Measurements from ENCODE around the gene DOCK11.

The DOCK11 gene

GRCh38 chrX:118652717-118653116 is 157.1 kb downstream of the DOCK11 start:
- DNase-seq (ENCODE audit: low read depth) = no peak
- TF ChIP-seq, protein P1, sequence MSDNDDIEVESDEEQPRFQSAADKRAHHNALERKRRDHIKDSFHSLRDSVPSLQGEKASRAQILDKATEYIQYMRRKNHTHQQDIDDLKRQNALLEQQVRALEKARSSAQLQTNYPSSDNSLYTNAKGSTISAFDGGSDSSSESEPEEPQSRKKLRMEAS (IDR thresholded peaks at IDR 0.05; ENCODE audit: low read depth, low read length) = no peak
- no peak for TF ChIP-seq POLR2A (IDR thresholded peaks at IDR 0.05; ENCODE audit: extremely low read depth, insufficient read length)
- TF ChIP-seq, protein P2, sequence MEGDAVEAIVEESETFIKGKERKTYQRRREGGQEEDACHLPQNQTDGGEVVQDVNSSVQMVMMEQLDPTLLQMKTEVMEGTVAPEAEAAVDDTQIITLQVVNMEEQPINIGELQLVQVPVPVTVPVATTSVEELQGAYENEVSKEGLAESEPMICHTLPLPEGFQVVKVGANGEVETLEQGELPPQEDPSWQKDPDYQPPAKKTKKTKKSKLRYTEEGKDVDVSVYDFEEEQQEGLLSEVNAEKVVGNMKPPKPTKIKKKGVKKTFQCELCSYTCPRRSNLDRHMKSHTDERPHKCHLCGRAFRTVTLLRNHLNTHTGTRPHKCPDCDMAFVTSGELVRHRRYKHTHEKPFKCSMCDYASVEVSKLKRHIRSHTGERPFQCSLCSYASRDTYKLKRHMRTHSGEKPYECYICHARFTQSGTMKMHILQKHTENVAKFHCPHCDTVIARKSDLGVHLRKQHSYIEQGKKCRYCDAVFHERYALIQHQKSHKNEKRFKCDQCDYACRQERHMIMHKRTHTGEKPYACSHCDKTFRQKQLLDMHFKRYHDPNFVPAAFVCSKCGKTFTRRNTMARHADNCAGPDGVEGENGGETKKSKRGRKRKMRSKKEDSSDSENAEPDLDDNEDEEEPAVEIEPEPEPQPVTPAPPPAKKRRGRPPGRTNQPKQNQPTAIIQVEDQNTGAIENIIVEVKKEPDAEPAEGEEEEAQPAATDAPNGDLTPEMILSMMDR (IDR thresholded peaks at IDR 0.05; ENCODE audit: low read depth, low read length) = no peak
- no peak for TF ChIP-seq MYC (IDR thresholded peaks at IDR 0.05; ENCODE audit: low read depth, low read length)
- H3K4me3 ChIP-seq (ENCODE audit: low read depth, low read length) = no peak overlapping the region

DNA sequence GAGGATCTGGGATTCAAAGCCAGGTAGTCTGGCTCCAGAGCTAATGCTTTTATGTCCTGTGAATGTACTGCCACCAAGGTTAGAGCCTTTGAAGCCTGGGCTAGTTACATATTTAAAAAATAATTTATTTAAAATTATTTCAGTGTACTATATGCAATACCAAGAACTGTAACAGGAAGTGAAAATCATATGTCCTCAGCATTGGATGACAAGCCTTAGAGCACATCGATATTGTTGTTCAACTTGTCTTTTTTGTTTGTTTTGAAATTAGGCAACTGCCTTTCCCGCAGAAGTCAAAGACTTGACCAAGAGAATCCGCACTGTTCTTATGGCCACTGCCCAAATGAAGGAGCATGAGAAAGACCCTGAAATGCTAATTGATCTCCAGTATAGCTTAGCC is 158.7 kb downstream of the DOCK11 start:
- DNase-seq (ENCODE audit: low read depth) = no peak
- TF ChIP-seq MYC (IDR thresholded peaks at IDR 0.05; ENCODE audit: low read depth, low read length) (no peak), POLR2A (IDR thresholded peaks at IDR 0.05; ENCODE audit: extremely low read depth, insufficient read length) (no peak)
- TF ChIP-seq, protein P2 (IDR thresholded peaks at IDR 0.05; ENCODE audit: low read depth, low read length) = no peak
- TF ChIP-seq, protein P1 (IDR thresholded peaks at IDR 0.05; ENCODE audit: low read depth, low read length) = no peak

DNA sequence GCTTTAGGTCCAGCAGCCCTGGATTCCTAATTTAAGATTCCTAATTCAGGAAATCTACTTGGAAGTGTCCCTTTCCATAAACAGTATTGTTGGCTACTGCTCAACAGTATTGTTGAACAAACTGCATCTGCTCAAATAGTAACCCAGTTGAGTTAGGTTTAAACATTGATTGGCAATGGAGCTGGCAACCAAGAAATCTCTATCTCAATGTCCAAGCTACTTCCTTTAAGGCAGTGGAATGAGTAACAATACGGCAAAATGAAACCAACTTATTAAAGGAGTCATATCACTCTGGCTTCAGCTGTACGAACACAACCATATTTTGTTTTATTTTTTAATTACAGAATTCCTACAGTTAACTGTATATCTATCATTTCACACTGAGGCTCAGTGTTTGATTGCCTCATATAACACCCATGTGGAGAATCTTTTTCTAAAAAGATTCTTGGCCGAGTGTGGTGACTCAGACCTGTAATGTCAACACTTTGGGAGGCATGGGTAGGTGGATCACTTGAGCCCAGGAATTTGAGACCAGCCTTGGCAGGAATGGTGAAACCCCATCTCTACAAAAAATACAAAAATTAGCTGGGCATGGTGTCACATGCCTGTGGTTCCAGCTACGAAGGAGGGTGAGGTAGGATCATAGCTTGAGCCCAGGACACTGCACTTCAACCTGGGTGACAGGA is 160.1 kb downstream of the DOCK11 start:
- no peak overlapping the region for H3K4me3 ChIP-seq (ENCODE audit: low read depth, low read length)
- TF ChIP-seq, protein P1 (IDR thresholded peaks at IDR 0.05; ENCODE audit: low read depth, low read length) = no peak
- TF ChIP-seq MYC (IDR thresholded peaks at IDR 0.05; ENCODE audit: low read depth, low read length) = no peak
- TF ChIP-seq POLR2A (IDR thresholded peaks at IDR 0.05; ENCODE audit: extremely low read depth, insufficient read length) = no peak
- TF ChIP-seq, protein P2 (IDR thresholded peaks at IDR 0.05; ENCODE audit: low read depth, low read length) = no peak
- DNase-seq (ENCODE audit: low read depth) = no peak

More for the DNA sequence above, 158.7 kb downstream of the DOCK11 start:
- no peak overlapping the region for H3K4me3 ChIP-seq (ENCODE audit: low read depth, low read length)

GRCh38 chrX:118657413-118657812 is 161.8 kb downstream of the DOCK11 start:
- DNase-seq (ENCODE audit: low read depth) = no peak
- no peak overlapping the region for H3K4me3 ChIP-seq (ENCODE audit: low read depth, low read length)
- TF ChIP-seq, protein P2 (IDR thresholded peaks at IDR 0.05; ENCODE audit: low read depth, low read length) = no peak
- TF ChIP-seq, protein P1 (IDR thresholded peaks at IDR 0.05; ENCODE audit: low read depth, low read length) = no peak
- TF ChIP-seq POLR2A (IDR thresholded peaks at IDR 0.05; ENCODE audit: extremely low read depth, insufficient read length) (no peak), MYC (IDR thresholded peaks at IDR 0.05; ENCODE audit: low read depth, low read length) (no peak)

DNA sequence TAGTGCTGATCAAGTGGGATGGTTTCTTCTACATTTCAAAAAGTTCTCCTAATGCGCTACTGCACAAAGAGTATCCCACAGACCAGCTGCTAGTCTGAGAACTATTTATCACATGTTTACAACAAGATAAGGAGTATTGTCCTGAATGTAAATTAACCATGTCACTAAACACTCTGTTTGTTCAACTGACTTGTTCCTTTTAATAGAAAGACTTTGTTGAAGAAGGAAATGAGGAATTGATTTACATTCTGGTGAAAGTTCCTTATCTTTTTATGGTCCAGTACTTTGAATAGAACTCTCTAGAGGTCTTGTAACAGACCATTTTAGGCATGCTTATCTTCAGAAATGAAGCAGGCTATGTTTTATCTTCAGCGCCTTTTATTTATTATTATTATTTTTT is 164.5 kb downstream of the DOCK11 start:
- no peak for DNase-seq (ENCODE audit: low read depth)
- TF ChIP-seq, protein P1 (IDR thresholded peaks at IDR 0.05; ENCODE audit: low read depth, low read length) = no peak
- no peak for TF ChIP-seq POLR2A (IDR thresholded peaks at IDR 0.05; ENCODE audit: extremely low read depth, insufficient read length)
- no peak overlapping the region for H3K4me3 ChIP-seq (ENCODE audit: low read depth, low read length)

- DNase-seq (ENCODE audit: low read depth) = no peak
- TF ChIP-seq, protein P1 (IDR thresholded peaks at IDR 0.05; ENCODE audit: low read depth, low read length) = no peak
- no peak for TF ChIP-seq MYC (IDR thresholded peaks at IDR 0.05; ENCODE audit: low read depth, low read length)
- no peak for TF ChIP-seq POLR2A (IDR thresholded peaks at IDR 0.05; ENCODE audit: extremely low read depth, insufficient read length)
- TF ChIP-seq, protein P2 (IDR thresholded peaks at IDR 0.05; ENCODE audit: low read depth, low read length) = no peak
- H3K4me3 ChIP-seq (ENCODE audit: low read depth, low read length) = no peak overlapping the region
These were observed 169.6 kb downstream of the DOCK11 start for GRCh38 chrX:118665204-118665603.

Measured in NB4 (cell line).